Activated CD4-positive, alpha-beta T cell treated with anti-CD3 and anti-CD28 coated beads for 4 hours (primary cell): ENCODE results near the gene ONECUT2.

ENCODE experiments used
- DNase-seq, 2 donors: peaks; one replicate each; pipeline ENCODE4 v3.0.0-alpha.2; 2020

ONECUT2 gene

GRCh38 chr18:57533006-57533867 is 98.1 kb downstream of the ONECUT2 start:
- DNase-seq, result no peak

- DNase-seq, result no peak
Measured at GRCh38 chr18:57533868-57534510, 98.8 kb downstream of the ONECUT2 start.

- DNase-seq, result no peak
Measured at GRCh38 chr18:57534511-57534909, 99.3 kb downstream of the ONECUT2 start.

GRCh38 chr18:57538614-57539013 is 103.4 kb downstream of the ONECUT2 start:
- DNase-seq, result no peak

GRCh38 chr18:57539702-57540101 is 104.5 kb downstream of the ONECUT2 start:
- DNase-seq, result no peak
